Liver (tissue), 9 donors: ENCODE measurements around the gene RELCH. TPM values are rescaled to one million over a fixed set of nuclear protein-coding genes. Genes with fewer than 3 reads are reported as not detected.
"Not testable (repeated sequence)": the region's sequence is repeated elsewhere in the genome, so short reads cannot be mapped to it uniquely, and the experiment has no call there.

Experiments
- DNase-seq: peaks from one replicate; pipeline ENCODE4 v3.0.0-alpha.2; 2017; ENCODE audit warnings: low spot score
- H3K27ac ChIP-seq, 2 donors: one replicate each; pipeline ENCODE4 v1.7.0; 2013; ENCODE audit warnings: inconsistent platforms in 2 of 2, low read length in 2 of 2, control low read depth in 1 of 2, low read depth in 1 of 2, mild to moderate bottlenecking in 1 of 2
- H3K27me3 ChIP-seq, 4 donors: one replicate each; pipeline versions ENCODE4 v1.6.1 to v1.7.0; 2013; ENCODE audit warnings: low read length in 3 of 4, inconsistent platforms in 1 of 4, mild to moderate bottlenecking in 1 of 4, moderate library complexity in 1 of 4; ENCODE audit not compliant: control insufficient read depth in 4 of 4, insufficient read depth in 4 of 4
- H3K36me3 ChIP-seq, 4 donors: one replicate each; pipeline versions ENCODE4 v1.6.1 to v1.7.0; 2013; ENCODE audit warnings: low read length in 3 of 4, mild to moderate bottlenecking in 3 of 4, low read depth in 1 of 4, moderate library complexity in 1 of 4; ENCODE audit not compliant: control insufficient read depth in 4 of 4, insufficient read depth in 3 of 4
- H3K4me1 ChIP-seq, 4 donors: one replicate each; pipeline versions ENCODE4 v1.6.1 to v1.7.0; 2013; ENCODE audit warnings: low read length in 3 of 4, mild to moderate bottlenecking in 3 of 4, moderate library complexity in 1 of 4; ENCODE audit not compliant: control insufficient read depth in 4 of 4, insufficient read depth in 4 of 4
- H3K4me3 ChIP-seq, 3 donors: one replicate each; pipeline versions ENCODE4 v1.6.1 to v1.7.0; 2013; ENCODE audit warnings: low read length in 3 of 3, control low read depth in 1 of 3, low read depth in 1 of 3, mild to moderate bottlenecking in 1 of 3
- H3K9ac ChIP-seq, 2 donors: one replicate each; pipeline ENCODE4 v1.7.0; 2013; ENCODE audit warnings: low read length in 2 of 2, mild to moderate bottlenecking in 2 of 2, moderate library complexity in 2 of 2, control low read depth in 1 of 2, low read depth in 1 of 2
- H3K9me3 ChIP-seq, 4 donors: one replicate each; pipeline versions ENCODE4 v1.6.1 to v1.7.0; 2013; ENCODE audit warnings: low read length in 3 of 4; ENCODE audit not compliant: control insufficient read depth in 4 of 4
- ATF3 ChIP-seq: IDR thresholded peaks from 2 replicates; pipeline ENCODE4 v1.6.1; 2016; ENCODE audit warnings: antibody characterized with exemption
- EGR1 ChIP-seq, 2 donors: IDR thresholded peaks; 2 replicates each; pipeline ENCODE4 v1.6.1; 2016 to 2018; ENCODE audit warnings: antibody characterized with exemption in 2 of 2, low read depth in 2 of 2
- FOXA1 ChIP-seq: IDR thresholded peaks from 2 replicates; pipeline ENCODE4 v1.6.1; 2016; ENCODE audit warnings: antibody characterized with exemption
- FOXA2 ChIP-seq: IDR thresholded peaks from 2 replicates; pipeline ENCODE4 v1.6.1; 2016; ENCODE audit warnings: antibody characterized with exemption
- GABPA ChIP-seq, 2 donors: IDR thresholded peaks in 1 of 2; conservative IDR thresholded peaks in 1 of 2; 2 replicates each; pipeline ENCODE4 v1.6.1; 2016; ENCODE audit warnings: antibody characterized with exemption in 2 of 2, mild to moderate bottlenecking in 1 of 2, moderate library complexity in 1 of 2
- HNF4A ChIP-seq, 2 donors: conservative IDR thresholded peaks; 2 replicates each; pipeline ENCODE4 v1.6.1; 2016; ENCODE audit warnings: antibody characterized with exemption in 2 of 2, mild to moderate bottlenecking in 2 of 2
- HNF4G ChIP-seq: IDR thresholded peaks from 2 replicates; pipeline ENCODE4 v1.6.1; 2016; ENCODE audit warnings: antibody characterized with exemption
- JUND ChIP-seq, 2 donors: IDR thresholded peaks; 2 replicates each; pipeline ENCODE4 v1.6.1; 2016; ENCODE audit warnings: antibody characterized with exemption in 2 of 2
- MAX ChIP-seq: IDR thresholded peaks from 2 replicates; pipeline ENCODE4 v1.6.1; 2016; ENCODE audit warnings: antibody characterized with exemption
- NR2F2 ChIP-seq: IDR thresholded peaks from 2 replicates; pipeline ENCODE4 v1.6.1; 2016; ENCODE audit warnings: antibody characterized with exemption
- RAD21 ChIP-seq, 2 donors: IDR thresholded peaks; 2 replicates each; pipeline ENCODE4 v1.6.1; 2016; ENCODE audit warnings: antibody characterized with exemption in 2 of 2, mild to moderate bottlenecking in 2 of 2
- REST ChIP-seq: IDR thresholded peaks from 2 replicates; pipeline ENCODE4 v1.6.1; 2016; ENCODE audit warnings: antibody characterized with exemption, mild to moderate bottlenecking
- RXRA ChIP-seq, 2 donors: IDR thresholded peaks; 2 replicates each; pipeline ENCODE4 v1.6.1; 2017 to 2018; ENCODE audit warnings: antibody characterized with exemption in 2 of 2, mild to moderate bottlenecking in 1 of 2
- SP1 ChIP-seq: IDR thresholded peaks from 2 replicates; pipeline ENCODE4 v1.6.1; 2018; ENCODE audit warnings: antibody characterized with exemption, mild to moderate bottlenecking
- YY1 ChIP-seq: IDR thresholded peaks from 2 replicates; pipeline ENCODE4 v1.6.1; 2016; ENCODE audit warnings: antibody characterized with exemption, mild to moderate bottlenecking
- ZBTB33 ChIP-seq: IDR thresholded peaks from 2 replicates; pipeline ENCODE4 v1.6.1; 2016; ENCODE audit warnings: antibody characterized with exemption
- WGBS: extraction: QIAGEN DNeasy Blood & Tissue Kit; methylation state at CpG from one replicate; pipeline ENCODE4 v1.1.7; 2013; 5-methylcytosine and 5-hydroxymethylcytosine counted together
- polyA plus RNA-seq, 2 donors: library from polyadenylated mRNA; stranded (reverse) in 1 of 2; unstranded in 1 of 2; fragments of 200-250 nt in 1 of 2; fragments of >200 nt in 1 of 2; fragmentation: Nextera tagmentation in 1 of 2; extraction: Ambion mirVana in 1 of 2; gene quantifications; one replicate each; pipeline versions ENCODE4 v1.2.1 to v1.2.3, GENCODE V29; 2013 to 2015
- total RNA-seq, 2 donors: library from RNA; depleted of rRNA; stranded (reverse); fragments of >200 nt; gene quantifications; one replicate each; pipeline ENCODE4 v1.2.3, GENCODE V29; 2014
- donor health status: healthy.
- donor health status: healthy.
- donor health status: healthy.
- donor health status: healthy.
- donor health status: healthy.

The RELCH gene
- total and polyA plus RNA-seq, 4 donors: 4.3 to 21.7 (median 11.0) TPM

GRCh38 chr18:62165583-62165982 is 21.5 kb upstream of the RELCH start:
- no peak for DNase-seq
- no peaks in the 10 kb centered on the region for H3K9me3 ChIP-seq
- 91% methylated on average over 3 of the region's 3 CpGs for WGBS
- no peak for TF ChIP-seq GABPA (IDR thresholded peaks at IDR 0.05 in 1 of 2, conservative IDR thresholded peaks at IDR 0.05 in 1 of 2)
- TF ChIP-seq YY1: no peak
- no peak for TF ChIP-seq REST
- no peak for TF ChIP-seq EGR1 (IDR thresholded peaks at IDR 0.05; ENCODE audit: low read depth in 2 of 2)
- peaks cover 0 to 6% (median 1%) of the 10 kb centered on the region in 4 donors for H3K36me3 ChIP-seq
- no peaks in the 10 kb centered on the region for H3K4me1 ChIP-seq
- H3K9ac ChIP-seq: no peak overlapping the region
- H3K27ac ChIP-seq: no peak overlapping the region
- no peak overlapping the region for H3K4me3 ChIP-seq
- no peaks in the 10 kb centered on the region for H3K27me3 ChIP-seq

GRCh38 chr18:62166524-62166923 is 20.5 kb upstream of the RELCH start:
- DNase-seq, H3K27ac ChIP-seq, H3K4me3 ChIP-seq, H3K36me3 ChIP-seq, H3K27me3 ChIP-seq, H3K4me1 ChIP-seq, H3K9me3 ChIP-seq, H3K9ac ChIP-seq: not testable (repeated sequence)
- WGBS: 87% methylated on average over 1 of the region's 1 CpG

GRCh38 chr18:62170857-62171256 is 16.2 kb upstream of the RELCH start:
- Histone ChIP-seq H3K4me3 (no peak overlapping the region), H3K9me3 (no peaks in the 10 kb centered on the region), H3K27me3 (no peaks in the 10 kb centered on the region), H3K27ac (no peak overlapping the region), H3K9ac (no peak overlapping the region), H3K4me1 (no peaks in the 10 kb centered on the region), H3K36me3 (peaks cover 0 to 2% (median 0%) of the 10 kb centered on the region in 4 donors)
- TF ChIP-seq FOXA2 (no peak), ZBTB33 (no peak), MAX (no peak), SP1 (no peak), JUND (IDR thresholded peaks at IDR 0.05) (no peak), ATF3 (no peak), HNF4G (no peak), GABPA (IDR thresholded peaks at IDR 0.05 in 1 of 2, conservative IDR thresholded peaks at IDR 0.05 in 1 of 2) (no peak), RAD21 (IDR thresholded peaks at IDR 0.05) (no peak), RXRA (IDR thresholded peaks at IDR 0.05) (no peak), HNF4A (conservative IDR thresholded peaks at IDR 0.05) (no peak), YY1 (no peak), NR2F2 (no peak), FOXA1 (no peak)
- WGBS: 93% methylated on average over 1 of the region's 1 CpG
- no peak for DNase-seq
